NCI-H2081 (cell line): ENCODE results near the gene IWS1.
"Not testable (repeated sequence)": the region's sequence is repeated elsewhere in the genome, so short reads cannot be mapped to it uniquely, and the experiment has no call there.

Source experiments
- DNase-seq, 2 experiments: peaks; one replicate each; lab custom pipeline; 2025; lab: John Stamatoyannopoulos, UW

IWS1 gene

DNA sequence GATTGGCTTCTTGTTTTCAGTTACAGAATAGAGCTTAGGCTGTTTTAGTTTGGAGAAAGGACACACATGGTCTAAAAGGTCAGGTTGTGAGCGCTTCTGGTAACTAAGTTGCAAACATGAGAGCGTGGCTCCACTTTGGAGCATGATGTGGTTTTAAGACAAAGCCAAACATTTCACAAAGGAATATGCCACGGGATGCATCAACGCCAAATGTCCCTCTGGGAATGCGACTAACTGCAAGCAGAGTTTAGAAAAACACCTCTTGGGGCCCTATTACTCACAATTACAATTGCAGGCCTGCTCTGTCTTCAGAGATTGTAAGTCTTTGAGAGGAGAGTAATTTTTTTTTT lies 34.6 kb upstream of the IWS1 start:
- no peak for DNase-seq

DNA sequence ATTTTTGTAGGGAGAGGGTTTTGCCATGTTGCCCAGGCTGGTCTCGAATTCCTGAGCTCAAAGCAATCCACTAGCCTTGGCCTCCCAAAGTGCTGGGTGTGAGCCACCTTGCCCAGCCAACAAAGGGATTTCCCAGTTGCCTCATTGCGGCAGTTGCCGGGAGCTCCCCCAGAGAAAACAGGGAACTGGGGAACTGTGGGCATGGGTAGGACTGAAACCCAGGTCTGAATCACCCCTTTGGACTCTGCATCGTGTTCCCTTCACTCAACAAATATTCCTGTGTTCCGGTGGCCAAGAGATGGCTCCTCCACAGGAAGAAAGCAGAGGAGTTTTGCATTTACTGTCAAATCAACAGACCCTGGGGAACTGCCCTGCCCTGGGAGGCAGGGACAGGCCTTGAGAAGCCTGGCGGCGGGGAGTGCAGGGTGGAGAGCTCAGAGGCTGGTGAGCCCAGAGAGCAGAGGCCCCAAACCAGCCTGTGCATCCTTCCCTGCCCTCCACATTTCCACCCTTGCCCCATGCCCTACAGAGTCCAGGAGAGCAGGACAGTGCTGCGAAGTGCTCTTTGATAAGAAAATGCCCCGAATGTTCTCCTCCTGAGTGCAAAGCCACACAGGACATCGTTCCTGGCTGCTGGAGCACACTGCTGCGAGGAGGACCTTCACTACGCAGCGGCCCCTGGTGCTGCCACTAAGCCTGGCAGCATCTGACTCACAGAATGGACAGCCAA lies 34.1 kb upstream of the IWS1 start:
- no peak for DNase-seq

DNA sequence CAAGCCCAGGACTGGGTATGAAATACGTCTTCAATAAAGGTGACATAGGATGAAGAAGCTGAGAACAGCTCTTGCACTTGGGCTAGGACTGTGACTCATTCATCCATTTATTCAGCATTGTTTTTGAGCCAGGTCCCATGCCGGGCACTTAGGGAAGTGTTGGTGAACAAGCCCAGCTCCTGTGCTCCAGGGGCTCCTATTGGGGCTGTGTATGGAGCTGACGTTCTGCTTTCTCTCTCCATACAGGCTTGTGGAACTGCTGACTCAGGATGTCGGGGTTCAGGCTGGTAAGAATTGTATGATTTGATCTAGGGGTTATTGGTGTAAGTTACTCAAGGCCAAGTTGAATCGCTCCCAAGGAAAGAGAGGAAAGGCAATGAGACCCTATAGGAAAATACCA lies 33.2 kb upstream of the IWS1 start:
- DNase-seq, result no peak

DNA sequence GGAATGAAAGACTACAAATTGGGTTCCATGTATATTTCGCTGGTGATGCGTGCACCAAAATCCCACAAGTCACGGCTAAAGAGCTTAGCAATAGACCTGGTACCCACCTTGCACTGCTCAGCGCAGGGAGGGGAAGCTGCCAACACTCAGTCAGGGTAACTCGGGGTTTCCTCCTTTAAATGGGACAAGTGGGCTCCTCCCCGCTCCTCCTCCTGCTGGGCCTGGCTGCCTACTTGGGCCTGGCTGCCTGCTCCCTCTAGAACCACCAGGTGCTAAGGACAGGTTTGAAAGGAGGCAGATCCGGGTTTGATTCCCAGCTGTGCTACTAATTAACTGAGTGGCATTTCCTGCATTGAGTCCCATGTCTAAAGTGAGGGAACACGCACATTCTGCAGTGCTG lies 32.6 kb upstream of the IWS1 start:
- DNase-seq, result no peak

DNA sequence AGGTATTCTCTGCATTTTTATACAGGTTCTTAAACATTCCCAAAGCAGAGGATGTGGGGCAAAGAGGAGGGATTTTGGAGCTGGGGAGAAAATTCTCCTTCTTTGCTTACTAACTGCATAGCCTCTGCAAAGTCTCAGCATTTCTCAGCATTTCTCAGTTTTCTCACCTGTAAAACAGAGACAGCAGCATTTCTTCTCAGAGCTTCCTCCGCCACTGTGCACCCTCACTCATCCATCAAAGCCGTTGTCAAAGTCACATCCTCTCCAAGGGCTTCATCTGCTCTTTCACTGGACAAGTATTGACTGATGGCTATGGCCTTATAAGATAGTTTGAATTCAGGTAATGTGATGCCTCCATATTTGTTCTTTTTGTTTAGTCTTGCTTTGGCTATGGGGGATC lies 26.6 kb upstream of the IWS1 start:
- DNase-seq, result no peak

DNA sequence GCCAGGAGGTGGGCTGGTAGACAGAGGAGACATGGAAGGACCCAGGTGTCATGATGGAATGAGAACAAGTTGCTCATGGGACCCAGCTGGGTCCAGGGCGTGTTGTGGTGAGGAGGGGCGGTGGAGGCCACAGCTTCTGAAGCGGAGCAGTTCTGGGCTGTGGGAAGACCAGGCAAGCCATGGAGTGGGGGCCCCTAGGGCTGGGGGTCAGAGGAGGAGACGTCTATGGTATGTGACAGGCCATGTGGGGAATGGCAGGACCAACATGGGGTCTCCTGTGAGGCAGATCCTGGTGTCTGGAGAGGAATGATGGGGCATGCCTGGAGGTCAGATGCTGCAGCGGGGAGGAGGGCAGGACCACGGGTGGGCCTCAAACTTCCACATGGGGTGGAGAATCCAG lies 26.0 kb upstream of the IWS1 start:
- no peak for DNase-seq

DNA sequence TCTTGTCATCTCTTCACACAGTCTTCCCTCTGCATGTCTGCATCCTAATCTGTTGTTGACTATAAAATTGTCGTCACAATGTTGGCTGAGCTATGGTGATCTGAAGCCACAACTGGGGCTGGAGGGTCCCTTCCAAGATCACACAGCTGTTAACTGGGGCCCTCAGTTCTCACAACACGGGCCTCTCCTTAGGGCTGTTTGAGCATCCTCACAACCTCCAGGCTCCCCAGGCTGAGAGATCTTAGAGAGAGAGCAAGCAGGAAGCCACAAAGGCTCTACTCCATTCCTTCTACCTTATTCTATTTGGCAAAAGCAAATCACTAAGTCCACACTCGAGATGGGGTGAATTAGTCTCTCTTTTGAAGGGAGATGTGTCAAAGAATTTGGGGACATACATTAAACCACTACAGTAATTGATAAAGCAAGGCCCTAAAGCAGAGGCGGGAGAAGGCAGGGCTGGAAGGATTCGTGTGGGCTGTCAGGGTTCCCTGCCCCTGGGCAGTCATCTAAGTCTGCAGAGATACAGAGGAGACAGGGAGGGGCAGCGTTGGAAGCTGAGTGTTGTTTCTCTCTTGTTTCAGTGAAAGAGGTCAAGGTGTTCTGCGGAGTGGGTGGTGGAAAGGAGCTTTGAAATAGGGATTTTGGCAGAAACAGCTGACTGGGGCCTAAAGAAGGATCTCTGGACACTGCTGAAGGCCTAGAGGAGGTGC lies 25.1 kb upstream of the IWS1 start:
- no peak for DNase-seq

DNA sequence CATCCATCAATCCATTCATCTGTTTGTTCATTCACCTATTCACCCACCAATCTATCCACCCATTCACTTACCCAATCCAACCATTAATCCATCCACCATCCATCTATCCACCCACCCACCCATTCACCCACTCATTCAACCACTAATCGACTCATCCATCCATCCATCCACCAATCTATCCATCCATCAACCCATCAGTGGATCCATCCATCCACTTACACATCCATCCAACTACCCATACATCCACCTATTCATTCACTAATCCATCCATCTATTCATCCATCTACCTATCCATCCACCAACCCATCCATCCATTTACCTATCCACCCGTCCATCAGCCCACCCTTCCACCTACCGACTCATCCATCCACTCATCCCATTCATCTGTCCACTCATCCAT lies 20.5 kb upstream of the IWS1 start:
- no peak for DNase-seq

DNA sequence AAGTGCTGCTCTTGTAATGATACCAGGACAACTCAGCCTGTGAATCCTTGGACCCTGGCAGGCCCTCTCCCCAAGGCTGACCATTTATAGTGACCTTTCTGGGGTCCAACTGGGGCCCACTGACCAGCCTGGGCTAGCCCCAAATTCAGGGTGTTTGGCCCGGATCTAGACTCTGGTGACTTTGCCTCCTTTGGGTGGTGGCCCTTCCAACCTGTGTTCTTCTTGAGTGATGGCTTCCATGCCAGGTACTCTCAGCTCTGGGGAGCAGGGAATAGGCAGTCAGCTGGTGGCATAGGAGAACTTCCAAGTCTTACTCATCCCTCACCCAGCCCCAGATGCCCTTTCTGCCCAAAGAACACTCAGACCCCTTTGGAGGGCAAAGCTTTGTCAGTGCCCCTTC lies 19.5 kb upstream of the IWS1 start:
- DNase-seq, result no peak

DNA sequence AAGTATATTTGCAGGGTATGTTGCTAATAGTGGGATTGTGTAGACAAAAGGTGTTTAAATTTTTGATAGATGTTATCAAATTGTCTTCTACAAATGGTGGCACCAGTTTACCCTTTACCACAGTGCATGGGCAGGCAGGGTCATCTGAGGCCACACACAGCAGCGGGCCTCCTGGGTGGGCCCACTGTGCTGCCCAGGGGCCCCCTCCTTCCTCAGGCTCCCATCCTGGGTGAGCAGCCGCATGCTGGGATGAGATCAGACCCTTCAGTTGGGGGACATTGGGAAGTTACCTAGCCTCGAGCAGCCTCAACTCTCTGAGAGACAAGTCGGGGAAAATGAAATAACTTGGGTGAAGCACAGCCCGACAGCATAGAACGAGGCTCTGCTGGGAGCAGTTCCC lies 18.9 kb upstream of the IWS1 start:
- no peak for DNase-seq

DNA sequence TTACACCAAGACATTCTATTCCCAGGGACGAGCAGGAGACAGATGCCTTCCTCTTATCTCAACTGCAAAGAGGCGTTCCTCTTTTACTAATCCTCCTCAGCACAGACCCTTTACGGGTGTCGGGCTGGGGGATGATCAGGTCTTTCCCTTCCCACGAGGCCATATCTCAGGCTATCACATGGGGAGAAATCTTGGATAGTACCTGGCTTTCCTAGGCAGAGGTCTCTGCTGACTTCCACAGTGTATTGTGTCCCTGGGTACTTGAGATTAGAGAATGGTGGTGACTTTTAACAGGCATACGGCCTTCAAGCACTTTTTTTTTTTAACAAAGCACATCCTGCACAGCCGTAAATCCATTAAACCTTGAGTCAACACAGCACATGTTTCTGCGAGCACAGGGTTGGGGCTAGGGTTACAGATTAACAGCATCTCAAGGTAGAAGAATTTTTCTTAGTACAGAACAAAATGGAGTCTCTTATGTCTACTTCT lies 16.8 kb upstream of the IWS1 start:
- not testable (repeated sequence) for DNase-seq

DNA sequence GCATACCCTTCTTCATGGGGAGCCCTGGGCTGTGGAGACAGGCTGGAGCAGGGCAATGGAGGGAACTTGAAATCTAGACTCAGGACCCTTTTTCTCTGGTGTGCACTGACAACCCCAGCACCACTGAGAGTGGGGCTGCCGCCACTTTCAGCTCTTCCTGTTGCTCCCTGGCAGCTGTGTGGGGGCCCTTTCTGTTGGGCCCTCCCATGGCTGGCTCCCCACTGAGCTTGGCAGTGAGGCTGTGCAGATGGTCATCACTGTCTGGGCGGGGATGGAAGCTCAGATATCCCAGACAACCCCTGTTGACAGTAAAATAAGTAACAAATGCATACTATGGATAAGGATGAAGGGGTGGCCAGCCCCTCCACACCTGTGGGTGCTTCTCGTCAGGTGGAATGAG lies 15.9 kb upstream of the IWS1 start:
- peak in 1 of 2 experiments; percentile 11 for DNase-seq

DNA sequence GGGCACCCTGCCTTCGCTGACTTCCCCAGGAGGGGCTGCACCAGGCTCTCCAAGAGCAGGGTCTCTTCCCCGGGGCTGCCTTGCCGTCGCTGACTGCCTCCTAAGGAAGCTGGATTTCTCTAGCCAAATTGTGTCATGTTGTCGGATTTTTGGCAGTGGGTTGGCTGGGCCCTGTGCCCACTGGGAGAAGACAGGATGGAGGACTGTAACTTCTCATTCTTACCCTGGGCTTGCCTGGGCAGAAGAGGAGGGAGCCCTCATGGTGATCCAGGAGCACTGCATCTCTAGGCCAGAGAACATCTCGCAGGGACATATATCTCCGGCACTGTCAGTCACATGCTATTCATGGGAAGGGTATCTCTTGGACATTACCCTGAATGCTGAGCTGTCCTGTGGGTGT lies 15.5 kb upstream of the IWS1 start:
- no peak for DNase-seq

DNA sequence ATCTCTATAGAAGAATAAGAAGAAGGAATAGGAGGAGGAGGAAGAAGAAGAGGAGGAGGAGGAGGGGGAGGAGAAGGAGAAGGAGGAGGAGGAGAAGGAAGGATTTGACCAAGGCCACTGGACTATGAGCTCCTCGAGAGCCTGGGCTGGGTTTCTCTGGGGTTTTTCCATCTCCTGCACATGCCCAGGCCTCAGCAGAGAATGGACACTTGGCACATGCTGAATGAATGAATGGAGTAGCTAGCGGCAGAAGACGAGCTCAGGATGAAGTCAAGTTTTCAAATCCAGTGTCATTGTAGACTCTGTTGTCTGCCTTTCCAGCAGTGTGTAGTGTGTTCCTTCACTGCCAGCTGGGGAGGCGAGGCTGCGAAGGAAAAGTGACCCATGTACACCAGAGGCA lies 11.4 kb upstream of the IWS1 start:
- DNase-seq, result no peak

DNA sequence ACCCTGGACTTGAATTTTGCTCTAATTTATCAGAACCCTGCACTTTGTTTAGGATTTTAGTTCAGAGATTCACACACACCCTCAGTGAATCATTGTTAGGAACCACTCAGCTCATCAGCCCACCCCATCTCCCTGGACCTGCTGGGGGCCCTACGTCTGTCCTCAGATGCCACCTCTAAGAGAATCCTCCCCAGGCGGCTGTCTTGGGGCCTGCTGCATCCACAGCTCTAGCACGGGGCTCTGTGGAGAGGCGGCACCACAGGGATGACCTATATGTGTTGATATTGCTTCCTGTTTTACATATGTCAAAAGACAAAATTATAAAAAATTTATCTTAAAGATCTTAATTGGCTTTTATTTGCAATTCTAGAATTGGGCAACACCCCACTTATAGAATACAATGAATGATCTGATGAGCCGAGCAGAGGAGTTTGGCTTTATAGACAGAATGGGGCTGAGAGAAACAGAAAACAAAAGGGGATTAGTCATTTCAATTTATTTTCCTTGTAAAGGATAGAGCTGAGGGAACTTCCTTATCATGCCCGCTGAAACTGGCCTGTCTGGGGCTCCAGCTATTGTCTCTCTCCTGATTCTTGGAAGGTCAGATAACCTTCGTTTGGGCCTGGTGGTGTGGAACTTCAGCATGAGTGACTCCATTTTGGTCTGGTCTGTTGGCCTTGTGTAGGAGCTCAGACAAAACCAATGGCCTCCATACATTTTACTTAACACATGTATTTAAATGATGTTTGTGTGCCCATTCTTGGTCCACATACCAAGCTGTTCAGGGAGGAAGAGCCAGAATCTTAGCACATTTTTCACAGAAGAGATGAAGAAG lies 10.6 kb upstream of the IWS1 start:
- no peak for DNase-seq

DNA sequence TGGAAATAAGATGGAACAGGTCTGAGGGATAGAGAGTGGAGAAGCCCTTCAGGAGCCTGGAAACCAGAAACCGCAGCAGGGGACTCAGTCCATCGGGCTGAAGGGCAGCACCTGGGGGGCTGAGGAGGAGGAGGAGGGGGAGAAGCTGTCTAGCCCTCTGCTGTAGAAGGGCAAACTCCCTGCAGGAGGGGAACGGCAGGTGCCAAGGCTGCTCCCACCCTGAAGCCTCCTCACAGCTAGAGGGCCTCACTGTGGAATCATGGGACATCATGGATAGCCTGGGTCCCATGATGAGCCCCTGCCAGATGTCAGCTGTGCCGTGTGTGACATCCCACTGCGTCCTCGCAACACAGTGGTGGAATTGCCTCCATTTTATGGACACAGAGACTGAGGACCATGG lies 9.6 kb upstream of the IWS1 start:
- DNase-seq, result no peak

DNA sequence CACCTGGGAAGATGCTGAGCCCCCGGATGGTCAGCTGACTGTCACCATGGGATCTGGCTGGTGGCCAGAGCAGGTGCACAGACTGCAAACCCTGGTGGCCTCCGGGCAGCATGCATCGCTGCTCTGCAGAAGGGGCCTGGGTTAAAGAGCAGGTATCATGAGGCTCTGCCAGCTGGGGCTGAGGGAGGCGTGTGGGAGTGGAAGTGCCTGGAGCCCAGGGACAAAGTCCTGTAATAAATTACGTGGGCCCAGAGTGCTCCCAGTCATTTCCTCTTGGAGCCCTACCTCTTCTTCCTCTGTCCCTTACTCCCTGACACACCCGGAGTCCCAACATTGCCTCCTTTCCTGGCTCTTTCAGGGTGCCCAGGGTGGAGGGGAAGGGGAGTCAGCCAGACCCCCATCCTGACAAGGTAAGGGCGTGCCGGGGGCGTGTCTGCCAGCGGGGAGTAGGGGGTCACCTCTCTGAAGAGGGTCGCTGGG lies 9.2 kb upstream of the IWS1 start, which contains the start of gene MYO7B:
Gene MYO7B (plus strand): TSS at position 262 of the 480 bp plus-strand sequence. CDS start 24,040 bp downstream, outside the sequence.
- peak; percentile 12 to 52 for DNase-seq

DNA sequence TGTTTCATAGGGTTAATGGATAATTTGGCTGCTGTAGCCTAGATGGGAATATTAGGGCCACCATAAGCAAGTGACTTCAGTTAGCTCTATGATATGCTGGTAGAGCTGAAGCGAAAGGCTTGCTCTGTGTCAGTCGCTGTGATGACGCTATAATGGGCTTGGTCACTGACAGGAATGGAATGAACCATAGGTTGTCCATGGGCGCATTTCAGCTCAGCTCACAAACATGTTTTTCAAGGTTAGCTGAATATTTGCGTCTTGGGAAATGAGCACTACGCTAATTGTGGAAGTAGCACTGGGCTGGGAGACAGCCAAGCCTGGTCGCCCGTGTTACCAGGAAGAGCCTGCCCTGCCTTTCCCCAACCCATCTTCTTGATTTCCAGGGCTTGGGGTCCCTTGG lies 6.0 kb upstream of the IWS1 start:
- no peak for DNase-seq

DNA sequence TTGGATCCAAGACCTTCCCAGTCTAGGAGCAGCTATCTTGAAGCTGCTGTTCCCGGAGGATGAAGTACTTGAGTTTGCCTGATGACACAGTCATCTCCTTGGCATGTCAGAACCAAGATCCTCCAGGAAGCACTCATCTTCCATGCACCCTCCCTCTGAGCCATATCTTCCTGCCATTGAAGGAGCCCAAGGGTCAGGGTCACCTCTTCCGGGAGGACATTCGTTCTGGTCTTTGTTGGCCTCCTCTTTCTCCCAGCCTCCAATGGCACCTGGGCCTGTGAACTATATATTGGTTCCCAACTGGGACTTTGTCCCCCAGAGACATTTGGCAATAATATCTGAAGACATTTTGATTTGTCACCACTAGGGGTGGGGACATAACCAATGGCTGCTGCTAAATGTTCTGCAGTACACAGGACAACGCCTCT lies 4.9 kb upstream of the IWS1 start:
- no peak for DNase-seq

DNA sequence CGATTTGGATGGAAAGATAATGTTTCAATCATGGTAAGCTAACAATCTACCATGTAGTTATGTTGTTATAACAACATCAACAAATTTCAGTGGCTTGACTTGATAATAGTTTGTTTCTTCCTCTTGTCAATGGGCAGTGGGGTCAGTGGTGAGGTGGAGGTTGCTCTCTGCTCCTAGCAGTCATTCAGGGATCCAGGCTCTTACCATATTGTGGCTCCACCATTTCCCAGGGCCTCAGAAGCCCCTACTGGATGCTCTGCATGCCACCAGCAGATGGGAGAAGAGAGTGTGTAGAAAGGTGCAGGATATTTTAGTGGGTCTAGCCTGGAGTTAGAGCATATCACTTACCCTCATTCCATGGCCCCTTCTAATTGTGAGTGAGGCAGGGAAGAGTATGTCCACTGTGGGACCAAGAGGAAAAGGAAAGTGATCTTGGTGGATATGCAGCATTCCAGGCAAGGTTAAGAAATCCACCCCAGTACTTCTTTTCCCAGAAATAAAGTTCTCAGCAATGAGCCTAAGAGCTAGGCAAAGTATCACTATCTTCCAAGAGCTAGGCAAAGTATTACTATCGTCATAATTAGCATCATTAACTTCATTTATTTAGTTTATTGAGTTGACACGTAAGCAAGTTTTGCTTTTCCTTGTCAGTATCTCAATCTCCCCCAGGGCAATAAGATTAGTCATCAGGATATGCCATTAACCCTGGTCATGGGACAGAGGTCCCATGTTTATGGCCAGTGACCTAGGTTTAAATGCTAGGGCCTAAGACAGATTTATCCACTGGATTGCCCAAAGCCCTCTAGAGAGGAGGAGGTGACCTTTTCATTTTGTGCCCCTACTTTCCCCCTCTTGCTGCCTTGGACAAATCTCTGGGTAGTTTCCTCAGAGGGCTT lies 4.2 kb upstream of the IWS1 start:
- DNase-seq, result no peak

DNA sequence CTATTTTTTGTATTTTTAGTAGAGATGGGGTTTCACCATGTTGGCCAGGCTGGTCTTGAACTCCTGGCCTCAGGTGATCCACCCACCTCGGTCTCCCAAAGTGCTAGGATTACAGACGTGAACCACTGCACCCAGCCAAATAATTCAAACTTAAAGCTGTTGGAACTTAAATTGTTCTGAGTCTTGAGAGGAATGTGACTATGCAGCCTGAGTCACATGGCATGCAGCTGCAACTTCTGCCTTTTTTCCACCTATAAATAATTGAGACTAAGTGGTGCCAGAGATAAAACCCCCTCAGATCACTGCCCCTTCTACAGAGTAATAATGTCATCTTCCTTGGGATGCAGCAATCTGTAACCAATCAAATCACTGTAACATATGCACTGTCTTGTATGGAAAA lies 3.1 kb upstream of the IWS1 start:
- DNase-seq, result not testable (repeated sequence)

DNA sequence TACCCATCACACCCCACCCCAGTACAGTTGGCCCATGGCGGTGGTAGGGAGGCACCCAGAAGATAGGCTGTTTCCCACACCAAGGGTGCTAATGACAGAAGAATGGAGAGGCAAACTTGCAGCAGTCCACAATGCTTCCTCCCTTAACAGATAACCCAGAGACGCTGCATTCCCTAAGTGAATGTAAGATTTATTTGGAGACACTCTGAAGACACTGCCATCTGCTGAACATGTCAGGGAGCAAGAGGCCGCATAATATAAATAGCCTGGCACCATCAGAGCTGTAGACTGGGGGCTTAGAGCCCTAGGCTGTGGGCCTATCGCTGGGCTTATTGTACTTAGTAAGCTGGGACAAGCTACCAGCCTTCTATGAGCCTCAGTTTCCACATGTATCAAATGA lies 2.2 kb upstream of the IWS1 start:
- DNase-seq, result no peak
